HEK293 (cell line): ENCODE results near the gene PYGO1.

ENCODE experiments used
- CTCF ChIA-PET: fragments of 350-600 bp; formaldehyde crosslinking; extraction: SDS; loops from one replicate; lab custom pipeline; 2021; ENCODE audit warnings: antibody characterized with exemption; lab: Yijun Ruan, JAX
- POLR2A ChIA-PET: fragments of 300-600 bp; formaldehyde crosslinking; extraction: SDS; loops from one replicate; lab custom pipeline; 2020; ENCODE audit warnings: antibody characterized with exemption, inconsistent platforms; lab: Yijun Ruan, JAX
- H3K27ac ChIP-seq: fragments of 200-500 bp; sonication (Bioruptor generic); 2 replicates; pipeline ENCODE4 v1.5.1; 2014; ENCODE audit warnings: low read depth, low read length, control low read depth, inconsistent platforms; ENCODE audit errors: extremely low read depth
- H3K36me3 ChIP-seq, 2 experiments: fragments of 200-500 bp in 1 of 2; sonication (Bioruptor generic) in 1 of 2; 1 replicate in 1 of 2; 2 replicates in 1 of 2; pipeline ENCODE4 v1.5.1; 2014 to 2017; ENCODE audit warnings: inconsistent platforms in 2 of 2, low read length in 2 of 2; ENCODE audit not compliant: control insufficient read depth in 2 of 2, insufficient read depth in 1 of 2
- H3K4me1 ChIP-seq: fragments of 200-500 bp; sonication (Bioruptor generic); 2 replicates; pipeline ENCODE4 v1.5.1; 2014; ENCODE audit warnings: mild to moderate bottlenecking, low read length, inconsistent platforms; ENCODE audit not compliant: control insufficient read depth, insufficient read depth
- H3K4me3 ChIP-seq: 2 replicates; pipeline ENCODE4 v1.5.1; 2011; ENCODE audit warnings: low read depth, mild to moderate bottlenecking, control low read depth, low read length, moderate library complexity
- H3K9me3 ChIP-seq: fragments of 200-500 bp; sonication (Bioruptor generic); 2 replicates; pipeline ENCODE4 v1.5.1; 2014; ENCODE audit warnings: low read depth, low read length, inconsistent platforms; ENCODE audit not compliant: control insufficient read depth, insufficient read depth
- ATF2 ChIP-seq: fragments of 450-650 bp; formaldehyde crosslinking; IDR thresholded peaks from 2 replicates; pipeline ENCODE4 v1.5.1; 2016; ENCODE audit warnings: missing biosample characterization, missing genetic modification characterization, low read depth
- EGR2 ChIP-seq: fragments of 450-650 bp; formaldehyde crosslinking; IDR thresholded peaks from 2 replicates; pipeline ENCODE4 v1.5.1; 2016; ENCODE audit warnings: low read depth, missing biosample characterization, missing genetic modification characterization
- HOXA7 ChIP-seq: sonication (generic); formaldehyde crosslinking; IDR thresholded peaks from 2 replicates; pipeline ENCODE4 v1.8.1; 2022; ENCODE audit warnings: missing genetic modification reagents, borderline replicate concordance
- KLF10 ChIP-seq: fragments of 450-650 bp; IDR thresholded peaks from 2 replicates; pipeline ENCODE4 v1.5.1; 2018; ENCODE audit warnings: missing biosample characterization, mild to moderate bottlenecking, missing genetic modification characterization
- TCF7L2 ChIP-seq: IDR thresholded peaks from 2 replicates; pipeline ENCODE4 v1.6.1; 2011; ENCODE audit warnings: low read depth, mild to moderate bottlenecking, inconsistent platforms, low read length, moderate library complexity, borderline replicate concordance
- YY1 ChIP-seq: fragments of 450-650 bp; formaldehyde crosslinking; IDR thresholded peaks from 2 replicates; pipeline ENCODE4 v1.5.1; 2018; ENCODE audit warnings: missing biosample characterization, missing genetic modification characterization
- ZBTB10 ChIP-seq: fragments of 450-650 bp; formaldehyde crosslinking; IDR thresholded peaks from 2 replicates; pipeline ENCODE4 v1.5.1; 2016; ENCODE audit warnings: missing biosample characterization, missing genetic modification characterization
- ZBTB20 ChIP-seq: fragments of 450-650 bp; formaldehyde crosslinking; IDR thresholded peaks from 2 replicates; pipeline ENCODE4 v1.5.1; 2016; ENCODE audit warnings: missing biosample characterization, missing genetic modification characterization
- ZBTB21 ChIP-seq: fragments of 450-650 bp; formaldehyde crosslinking; IDR thresholded peaks from 2 replicates; pipeline ENCODE4 v1.5.1; 2017; ENCODE audit warnings: missing biosample characterization, missing genetic modification characterization
- ZBTB48 ChIP-seq: fragments of 450-650 bp; formaldehyde crosslinking; IDR thresholded peaks from 2 replicates; pipeline ENCODE4 v1.5.1; 2016; ENCODE audit warnings: missing biosample characterization, missing genetic modification characterization
- ZBTB8A ChIP-seq: fragments of 450-650 bp; formaldehyde crosslinking; IDR thresholded peaks from 2 replicates; pipeline ENCODE4 v1.5.1; 2016; ENCODE audit warnings: missing biosample characterization, missing genetic modification characterization
- ZNF112 ChIP-seq: fragments of 450-650 bp; formaldehyde crosslinking; IDR thresholded peaks from 2 replicates; pipeline ENCODE4 v1.5.0; 2017; ENCODE audit warnings: missing biosample characterization, missing genetic modification characterization
- ZNF175 ChIP-seq: fragments of 450-650 bp; formaldehyde crosslinking; IDR thresholded peaks from 2 replicates; pipeline ENCODE4 v1.5.1; 2016; ENCODE audit warnings: missing biosample characterization, missing genetic modification characterization
- ZNF366 ChIP-seq: fragments of 450-650 bp; formaldehyde crosslinking; conservative IDR thresholded peaks from 2 replicates; pipeline ENCODE4 v1.5.1; 2016; ENCODE audit warnings: missing biosample characterization, missing genetic modification characterization
- ZNF488 ChIP-seq: fragments of 450-650 bp; formaldehyde crosslinking; IDR thresholded peaks from 2 replicates; pipeline ENCODE4 v1.5.1; 2016; ENCODE audit warnings: missing biosample characterization, missing genetic modification characterization
- ZNF529 ChIP-seq: fragments of 450-650 bp; formaldehyde crosslinking; IDR thresholded peaks from 2 replicates; pipeline ENCODE4 v1.5.1; 2017; ENCODE audit warnings: missing genetic modification characterization, missing biosample characterization; ENCODE audit not compliant: insufficient replicate concordance
- ZNF580 ChIP-seq: fragments of 450-650 bp; formaldehyde crosslinking; IDR thresholded peaks from 2 replicates; pipeline ENCODE4 v1.5.1; 2016; ENCODE audit warnings: missing biosample characterization, missing genetic modification characterization
- ZSCAN16 ChIP-seq: fragments of 450-650 bp; formaldehyde crosslinking; IDR thresholded peaks from 2 replicates; pipeline ENCODE4 v1.5.1; 2016; ENCODE audit warnings: missing biosample characterization, missing genetic modification characterization
- ZSCAN4 ChIP-seq: fragments of 450-650 bp; formaldehyde crosslinking; IDR thresholded peaks from 2 replicates; pipeline ENCODE4 v1.5.1; 2017; ENCODE audit warnings: missing biosample characterization, missing genetic modification characterization
- ZSCAN5A ChIP-seq: fragments of 450-650 bp; formaldehyde crosslinking; IDR thresholded peaks from 2 replicates; pipeline ENCODE4 v1.5.1; 2016; ENCODE audit warnings: missing biosample characterization, missing genetic modification characterization
- TF ChIP-seq, protein P1 (sequence below): fragments of 450-650 bp; formaldehyde crosslinking; optimal IDR thresholded peaks from 2 replicates; pipeline ENCODE3; 2016; ENCODE audit warnings: missing biosample characterization, mild to moderate bottlenecking, missing genetic modification characterization
- TF ChIP-seq, protein P2 (sequence below): fragments of 450-650 bp; formaldehyde crosslinking; IDR thresholded peaks from 2 replicates; pipeline ENCODE4 v1.5.1; 2016; ENCODE audit warnings: missing biosample characterization, missing genetic modification characterization, low read depth

PYGO1 gene

GRCh38 chr15:55588070-55588814, at the start of gene PYGO1:
PYGO1 (minus strand) TSS chr15:55588345; CDS start chr15:55587883, 462 bp downstream.
- CTCF ChIA-PET: interaction anchor here (1.1 kb wide), 1 partner anchor 47 kb away, joined by 4 read pairs; no protein-coding TSS in a partner anchor
- H3K27ac ChIP-seq: peak within 1 kb of the TSS; percentile 88
- peaks cover 0 to 3% of the 10 kb centered on the region in 2 experiments; a peak in 1 of 3 replicates for H3K36me3 ChIP-seq
- no peaks in the 10 kb centered on the region for H3K9me3 ChIP-seq
- peak within 1 kb of the TSS; percentile 63 for H3K4me3 ChIP-seq
- POLR2A ChIA-PET: interaction anchor here (0.8 to 1.1 kb wide), 3 partner anchors 14 to 62 kb away, joined by 3 to 4 read pairs (median 3); no protein-coding TSS in a partner anchor
- H3K4me1 ChIP-seq: no peaks in the 10 kb centered on the region
- TF ChIP-seq ZNF488 (tag by site-specific recombination) (no peak), ZBTB20 (tag by site-specific recombination) (peak; percentile 75; the same call in 1 of the 2 replicates), ATF2 (tag by site-specific recombination) (no peak), ZBTB21 (tag by site-specific recombination) (no peak), ZSCAN4 (tag by site-specific recombination) (no peak), ZNF529 (tag by site-specific recombination) (no peak), ZBTB48 (tag by site-specific recombination) (peak; percentile 83; the same call in 1 of the 2 replicates), ZSCAN5A (no peak), EGR2 (tag by site-specific recombination) (no peak), ZBTB10 (tag by site-specific recombination) (no peak), ZNF112 (tag by site-specific recombination) (no peak), ZNF580 (tag by site-specific recombination) (no peak), KLF10 (tag by site-specific recombination) (no peak), HOXA7 (no peak), ZBTB8A (tag by site-specific recombination) (peak; percentile 4; the same call in 1 of the 2 replicates), ZSCAN16 (tag by site-specific recombination) (no peak), ZNF366 (tag by site-specific recombination) (no peak), TCF7L2 (no peak), YY1 (tag by site-specific recombination) (no peak), ZNF175 (no peak)
- TF ChIP-seq, protein P1, sequence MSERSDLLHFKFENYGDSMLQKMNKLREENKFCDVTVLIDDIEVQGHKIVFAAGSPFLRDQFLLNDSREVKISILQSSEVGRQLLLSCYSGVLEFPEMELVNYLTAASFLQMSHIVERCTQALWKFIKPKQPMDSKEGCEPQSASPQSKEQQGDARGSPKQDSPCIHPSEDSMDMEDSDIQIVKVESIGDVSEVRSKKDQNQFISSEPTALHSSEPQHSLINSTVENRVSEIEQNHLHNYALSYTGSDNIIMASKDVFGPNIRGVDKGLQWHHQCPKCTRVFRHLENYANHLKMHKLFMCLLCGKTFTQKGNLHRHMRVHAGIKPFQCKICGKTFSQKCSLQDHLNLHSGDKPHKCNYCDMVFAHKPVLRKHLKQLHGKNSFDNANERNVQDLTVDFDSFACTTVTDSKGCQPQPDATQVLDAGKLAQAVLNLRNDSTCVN (tag by site-specific recombination): peak; percentile 65
- TF ChIP-seq, protein P2, sequence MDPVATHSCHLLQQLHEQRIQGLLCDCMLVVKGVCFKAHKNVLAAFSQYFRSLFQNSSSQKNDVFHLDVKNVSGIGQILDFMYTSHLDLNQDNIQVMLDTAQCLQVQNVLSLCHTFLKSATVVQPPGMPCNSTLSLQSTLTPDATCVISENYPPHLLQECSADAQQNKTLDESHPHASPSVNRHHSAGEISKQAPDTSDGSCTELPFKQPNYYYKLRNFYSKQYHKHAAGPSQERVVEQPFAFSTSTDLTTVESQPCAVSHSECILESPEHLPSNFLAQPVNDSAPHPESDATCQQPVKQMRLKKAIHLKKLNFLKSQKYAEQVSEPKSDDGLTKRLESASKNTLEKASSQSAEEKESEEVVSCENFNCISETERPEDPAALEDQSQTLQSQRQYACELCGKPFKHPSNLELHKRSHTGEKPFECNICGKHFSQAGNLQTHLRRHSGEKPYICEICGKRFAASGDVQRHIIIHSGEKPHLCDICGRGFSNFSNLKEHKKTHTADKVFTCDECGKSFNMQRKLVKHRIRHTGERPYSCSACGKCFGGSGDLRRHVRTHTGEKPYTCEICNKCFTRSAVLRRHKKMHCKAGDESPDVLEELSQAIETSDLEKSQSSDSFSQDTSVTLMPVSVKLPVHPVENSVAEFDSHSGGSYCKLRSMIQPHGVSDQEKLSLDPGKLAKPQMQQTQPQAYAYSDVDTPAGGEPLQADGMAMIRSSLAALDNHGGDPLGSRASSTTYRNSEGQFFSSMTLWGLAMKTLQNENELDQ (tag by site-specific recombination): no peak
